PC-9 (cell line): Measurements from ENCODE around the gene RBM26.

Experiments used
- EZH2 ChIP-seq: fragments of 200-600 bp; sonication (generic); IDR thresholded peaks from 2 replicates; pipeline ENCODE4 v1.8.0; 2017; ENCODE audit warnings: antibody characterized with exemption, low read depth
- TF ChIP-seq, protein P1 (sequence below): fragments of 200-600 bp; sonication (generic); conservative IDR thresholded peaks from 2 replicates; pipeline ENCODE4 v1.6.1; 2017; ENCODE audit warnings: mixed run types, antibody characterized with exemption, mild to moderate bottlenecking, moderate library complexity

DNA sequence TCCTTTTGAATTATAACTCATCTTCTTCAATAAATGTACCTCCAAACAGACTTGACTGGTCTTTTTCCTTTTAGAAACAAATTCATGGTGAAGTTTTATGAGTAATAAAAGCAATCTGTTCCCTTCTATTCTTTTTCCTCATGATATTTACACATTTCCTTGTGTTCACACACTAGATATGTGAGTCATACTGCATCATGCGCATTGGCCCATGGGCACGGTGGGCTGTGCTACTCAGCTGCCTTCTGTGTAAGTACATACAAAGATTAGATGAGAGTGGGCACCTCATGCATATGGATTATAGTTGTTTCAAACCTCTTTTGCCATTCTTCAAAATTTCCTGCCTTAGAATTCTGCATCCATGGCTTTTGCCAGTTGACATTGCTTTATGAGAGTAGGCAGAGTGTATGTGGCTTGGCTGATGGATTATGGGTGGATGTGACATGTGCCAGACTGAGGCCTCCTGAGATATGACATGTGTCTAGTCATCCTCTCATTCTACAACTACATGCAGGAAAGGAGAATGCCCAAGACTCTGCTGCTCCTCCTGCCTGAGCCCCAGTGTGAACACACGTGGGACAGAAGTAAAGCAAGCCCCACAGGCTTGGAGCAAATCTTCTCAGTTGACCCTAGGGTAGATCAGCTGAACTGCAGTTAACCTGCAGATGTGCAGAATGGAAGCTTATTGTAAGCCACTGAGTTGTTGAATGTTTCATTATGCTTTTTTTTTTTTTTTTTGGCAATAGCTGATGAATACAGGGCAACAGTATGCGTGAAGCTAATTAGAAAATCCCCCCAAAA lies 109.9 kb downstream of the RBM26 start:
- TF ChIP-seq, protein P1, sequence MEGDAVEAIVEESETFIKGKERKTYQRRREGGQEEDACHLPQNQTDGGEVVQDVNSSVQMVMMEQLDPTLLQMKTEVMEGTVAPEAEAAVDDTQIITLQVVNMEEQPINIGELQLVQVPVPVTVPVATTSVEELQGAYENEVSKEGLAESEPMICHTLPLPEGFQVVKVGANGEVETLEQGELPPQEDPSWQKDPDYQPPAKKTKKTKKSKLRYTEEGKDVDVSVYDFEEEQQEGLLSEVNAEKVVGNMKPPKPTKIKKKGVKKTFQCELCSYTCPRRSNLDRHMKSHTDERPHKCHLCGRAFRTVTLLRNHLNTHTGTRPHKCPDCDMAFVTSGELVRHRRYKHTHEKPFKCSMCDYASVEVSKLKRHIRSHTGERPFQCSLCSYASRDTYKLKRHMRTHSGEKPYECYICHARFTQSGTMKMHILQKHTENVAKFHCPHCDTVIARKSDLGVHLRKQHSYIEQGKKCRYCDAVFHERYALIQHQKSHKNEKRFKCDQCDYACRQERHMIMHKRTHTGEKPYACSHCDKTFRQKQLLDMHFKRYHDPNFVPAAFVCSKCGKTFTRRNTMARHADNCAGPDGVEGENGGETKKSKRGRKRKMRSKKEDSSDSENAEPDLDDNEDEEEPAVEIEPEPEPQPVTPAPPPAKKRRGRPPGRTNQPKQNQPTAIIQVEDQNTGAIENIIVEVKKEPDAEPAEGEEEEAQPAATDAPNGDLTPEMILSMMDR, result no peak
- TF ChIP-seq EZH2, result no peak
